T-helper 2 cell treated with Interferon-gamma antibody and Interleukin-4, amounts not matched to agents 5 μg/mL and 100 μg/mL, for 36 hours (primary cell): ENCODE results near the gene NKIRAS2.

Experiments used
- DNase-seq: peaks from one replicate; pipeline ENCODE4 v3.0.0; 2021; ENCODE audit warnings: low spot score
- H3K27ac Mint-ChIP-seq: one replicate; pipeline ENCODE4 v1.8.0; 2021; ENCODE audit warnings: mild to moderate bottlenecking, mixed read lengths
- H3K27me3 Mint-ChIP-seq: one replicate; pipeline ENCODE4 v1.8.0; 2021; ENCODE audit warnings: low read depth, mixed read lengths
- H3K36me3 Mint-ChIP-seq: one replicate; pipeline ENCODE4 v1.8.0; 2021; ENCODE audit warnings: low read depth, mixed read lengths
- H3K4me1 Mint-ChIP-seq: one replicate; pipeline ENCODE4 v1.8.0; 2021; ENCODE audit warnings: low read depth, mixed read lengths
- H3K4me3 Mint-ChIP-seq: one replicate; pipeline ENCODE4 v1.8.0; 2022; ENCODE audit warnings: mild to moderate bottlenecking, moderate library complexity, mixed read lengths
- H3K9me3 Mint-ChIP-seq: one replicate; pipeline ENCODE4 v1.8.0; 2021; ENCODE audit warnings: mixed read lengths

NKIRAS2 gene

GRCh38 chr17:41985919-41986318, 34.0 kb upstream of the NKIRAS2 start:
- Mint-ChIP-seq H3K4me3 (no peak overlapping the region), H3K36me3 (peaks cover 70% of the 10 kb centered on the region), H3K27me3 (no peaks in the 10 kb centered on the region), H3K9me3 (no peaks in the 10 kb centered on the region), H3K4me1 (no peaks in the 10 kb centered on the region), H3K27ac (no peak overlapping the region)
- no peak for DNase-seq

- no peak overlapping the region for H3K27ac Mint-ChIP-seq
- H3K4me3 Mint-ChIP-seq, result no peak overlapping the region
- peaks cover 74% of the 10 kb centered on the region for H3K36me3 Mint-ChIP-seq
- no peaks in the 10 kb centered on the region for H3K4me1 Mint-ChIP-seq
- no peaks in the 10 kb centered on the region for H3K9me3 Mint-ChIP-seq
- no peak for DNase-seq
- no peaks in the 10 kb centered on the region for H3K27me3 Mint-ChIP-seq
Observed at GRCh38 chr17:41986634-41987033, 33.3 kb upstream of the NKIRAS2 start.

- H3K27ac Mint-ChIP-seq, result no peak overlapping the region
Observed at GRCh38 chr17:41987642-41988041, 32.2 kb upstream of the NKIRAS2 start.

GRCh38 chr17:41988418-41988817, 31.5 kb upstream of the NKIRAS2 start:
- no peaks in the 10 kb centered on the region for H3K9me3 Mint-ChIP-seq
- H3K4me1 Mint-ChIP-seq, result no peaks in the 10 kb centered on the region
- H3K27ac Mint-ChIP-seq, result peak overlapping the region; percentile 32
- no peak for DNase-seq
- H3K4me3 Mint-ChIP-seq, result no peak overlapping the region
- no peaks in the 10 kb centered on the region for H3K27me3 Mint-ChIP-seq
- H3K36me3 Mint-ChIP-seq, result peaks cover 66% of the 10 kb centered on the region

More at GRCh38 chr17:41987642-41988041, 32.2 kb upstream of the NKIRAS2 start:
- Mint-ChIP-seq H3K27me3 (no peaks in the 10 kb centered on the region), H3K4me3 (no peak overlapping the region), H3K9me3 (no peaks in the 10 kb centered on the region), H3K36me3 (peaks cover 67% of the 10 kb centered on the region), H3K4me1 (no peaks in the 10 kb centered on the region)
- no peak for DNase-seq

- Mint-ChIP-seq H3K27ac (no peak overlapping the region), H3K4me1 (no peaks in the 10 kb centered on the region), H3K36me3 (peaks cover 68% of the 10 kb centered on the region), H3K9me3 (no peaks in the 10 kb centered on the region), H3K4me3 (no peak overlapping the region), H3K27me3 (no peaks in the 10 kb centered on the region)
- DNase-seq, result no peak
Observed at GRCh38 chr17:41989702-41990419, 30.0 kb upstream of the NKIRAS2 start.

- no peaks in the 10 kb centered on the region for H3K27me3 Mint-ChIP-seq
- no peak overlapping the region for H3K27ac Mint-ChIP-seq
- peaks cover 61% of the 10 kb centered on the region for H3K36me3 Mint-ChIP-seq
Observed at GRCh38 chr17:41992576-41992975, 27.3 kb upstream of the NKIRAS2 start.

GRCh38 chr17:41996855-41997164, 23.1 kb upstream of the NKIRAS2 start:
- H3K27me3 Mint-ChIP-seq, result no peaks in the 10 kb centered on the region
- H3K4me1 Mint-ChIP-seq, result no peaks in the 10 kb centered on the region
- no peak overlapping the region for H3K27ac Mint-ChIP-seq
- H3K36me3 Mint-ChIP-seq, result peaks cover 37% of the 10 kb centered on the region
- H3K4me3 Mint-ChIP-seq, result no peak overlapping the region
- H3K9me3 Mint-ChIP-seq, result no peaks in the 10 kb centered on the region
- DNase-seq, result no peak

More at GRCh38 chr17:41992576-41992975, 27.3 kb upstream of the NKIRAS2 start:
- no peak for DNase-seq
- Mint-ChIP-seq H3K4me3 (no peak overlapping the region), H3K4me1 (no peaks in the 10 kb centered on the region), H3K9me3 (no peaks in the 10 kb centered on the region)

- DNase-seq, result no peak
- Mint-ChIP-seq H3K36me3 (peaks cover 44% of the 10 kb centered on the region), H3K27ac (peak overlapping the region; percentile 5), H3K4me1 (peaks cover 3% of the 10 kb centered on the region), H3K27me3 (no peaks in the 10 kb centered on the region), H3K4me3 (no peak overlapping the region), H3K9me3 (no peaks in the 10 kb centered on the region)
Observed at GRCh38 chr17:41998497-41998896, 21.4 kb upstream of the NKIRAS2 start.

GRCh38 chr17:42000413-42001133, 19.3 kb upstream of the NKIRAS2 start:
- no peak for DNase-seq

GRCh38 chr17:42001729-42002128, 18.2 kb upstream of the NKIRAS2 start:
- no peak for DNase-seq
- peaks cover 7% of the 10 kb centered on the region for H3K4me1 Mint-ChIP-seq
- H3K4me3 Mint-ChIP-seq, result no peak overlapping the region
- H3K27ac Mint-ChIP-seq, result no peak overlapping the region
- peaks cover 26% of the 10 kb centered on the region for H3K36me3 Mint-ChIP-seq
- no peaks in the 10 kb centered on the region for H3K9me3 Mint-ChIP-seq
- no peaks in the 10 kb centered on the region for H3K27me3 Mint-ChIP-seq

More at GRCh38 chr17:42000413-42001133, 19.3 kb upstream of the NKIRAS2 start:
- no peak overlapping the region for H3K4me3 Mint-ChIP-seq
- no peaks in the 10 kb centered on the region for H3K27me3 Mint-ChIP-seq
- H3K4me1 Mint-ChIP-seq, result peaks cover 7% of the 10 kb centered on the region
- H3K27ac Mint-ChIP-seq, result no peak overlapping the region
- H3K36me3 Mint-ChIP-seq, result peaks cover 34% of the 10 kb centered on the region
- no peaks in the 10 kb centered on the region for H3K9me3 Mint-ChIP-seq

- Mint-ChIP-seq H3K4me1 (peaks cover 7% of the 10 kb centered on the region), H3K27me3 (no peaks in the 10 kb centered on the region), H3K9me3 (no peaks in the 10 kb centered on the region), H3K4me3 (no peak overlapping the region), H3K27ac (no peak overlapping the region), H3K36me3 (peaks cover 23% of the 10 kb centered on the region)
- no peak for DNase-seq
Observed at GRCh38 chr17:42002175-42002791, 17.6 kb upstream of the NKIRAS2 start.

GRCh38 chr17:42002792-42003301, 17.0 kb upstream of the NKIRAS2 start:
- H3K9me3 Mint-ChIP-seq, result no peaks in the 10 kb centered on the region
- no peak for DNase-seq
- H3K4me3 Mint-ChIP-seq, result no peak overlapping the region
- H3K27me3 Mint-ChIP-seq, result no peaks in the 10 kb centered on the region
- H3K4me1 Mint-ChIP-seq, result peaks cover 7% of the 10 kb centered on the region
- no peak overlapping the region for H3K27ac Mint-ChIP-seq
- H3K36me3 Mint-ChIP-seq, result peaks cover 23% of the 10 kb centered on the region

- H3K9me3 Mint-ChIP-seq, result no peaks in the 10 kb centered on the region
- no peak overlapping the region for H3K4me3 Mint-ChIP-seq
- DNase-seq, result no peak
- H3K36me3 Mint-ChIP-seq, result peaks cover 19% of the 10 kb centered on the region
- H3K27me3 Mint-ChIP-seq, result no peaks in the 10 kb centered on the region
- H3K4me1 Mint-ChIP-seq, result peaks cover 14% of the 10 kb centered on the region
- no peak overlapping the region for H3K27ac Mint-ChIP-seq
Observed at GRCh38 chr17:42005166-42005565, 14.7 kb upstream of the NKIRAS2 start.

- no peak overlapping the region for H3K4me3 Mint-ChIP-seq
- H3K36me3 Mint-ChIP-seq, result peaks cover 17% of the 10 kb centered on the region
- H3K9me3 Mint-ChIP-seq, result no peaks in the 10 kb centered on the region
- peaks cover 30% of the 10 kb centered on the region for H3K4me1 Mint-ChIP-seq
- DNase-seq, result no peak
- H3K27me3 Mint-ChIP-seq, result no peaks in the 10 kb centered on the region
- no peak overlapping the region for H3K27ac Mint-ChIP-seq
Observed at GRCh38 chr17:42009170-42009569, 10.7 kb upstream of the NKIRAS2 start.
